AG20443 (cell line): Measurements from ENCODE around the gene DMAC1.
A peak's percentile ranks its signal among the peaks of the same experiment; 100 is the strongest.

Source experiments
- DNase-seq: peaks from one replicate; pipeline ENCODE4 v3.0.0; 2012; ENCODE audit warnings: low spot score, mixed read lengths

DMAC1 gene, protein sequence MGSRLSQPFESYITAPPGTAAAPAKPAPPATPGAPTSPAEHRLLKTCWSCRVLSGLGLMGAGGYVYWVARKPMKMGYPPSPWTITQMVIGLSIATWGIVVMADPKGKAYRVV

DNA sequence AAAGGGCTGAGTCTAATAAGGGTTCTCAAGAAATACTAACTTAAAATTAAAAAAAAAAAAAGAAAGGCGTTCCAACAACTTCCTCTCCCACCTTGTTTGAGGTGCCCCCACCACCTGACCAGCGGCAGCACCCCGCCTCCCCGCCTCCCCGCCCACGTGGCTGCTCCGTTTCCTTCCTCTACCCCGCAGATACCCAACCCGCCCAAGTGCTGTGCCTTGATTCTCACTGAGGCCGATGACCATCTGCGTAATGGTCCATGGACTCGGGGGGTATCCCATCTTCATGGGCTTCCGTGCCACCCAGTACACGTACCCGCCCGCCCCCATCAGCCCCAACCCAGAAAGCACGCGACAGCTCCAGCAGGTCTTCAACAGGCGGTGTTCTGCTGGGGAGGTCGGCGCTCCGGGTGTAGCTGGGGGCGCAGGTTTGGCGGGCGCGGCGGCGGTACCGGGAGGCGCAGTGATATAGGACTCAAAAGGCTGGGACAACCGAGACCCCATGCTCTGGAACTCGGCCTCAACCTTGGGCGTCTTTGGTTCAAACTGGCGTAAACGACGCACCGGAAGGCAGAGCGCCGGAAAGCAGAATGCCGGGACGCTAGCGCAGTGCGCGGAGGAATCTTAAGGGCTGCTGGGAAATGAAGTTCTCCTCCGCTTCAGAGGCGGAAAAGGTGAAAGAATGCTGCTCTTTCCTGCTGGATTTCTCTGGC is at the start of gene DMAC1:
DMAC1 (minus strand) TSS at position 545 of the 710 bp plus-strand sequence; CDS start at position 501, 44 bp downstream.
- peak; percentile 87 for DNase-seq

DNA sequence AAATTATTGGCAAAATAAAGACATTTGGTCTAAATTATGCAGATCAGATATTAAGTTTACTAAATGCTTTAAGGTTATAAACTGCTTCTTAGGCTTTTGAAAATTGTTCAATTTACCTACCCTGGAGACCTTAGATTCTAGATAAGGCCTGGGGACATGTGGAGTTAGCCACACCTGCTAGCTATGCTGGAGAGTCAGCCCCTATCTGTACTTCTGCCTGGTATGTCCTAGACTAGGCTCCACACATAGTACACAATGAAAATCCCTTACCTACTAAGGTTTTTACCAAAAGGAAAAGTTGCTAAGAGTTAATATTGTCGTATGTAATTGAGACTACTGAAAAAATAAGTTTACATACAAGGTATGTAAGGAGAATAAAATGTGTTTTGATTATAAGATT is 49.8 kb upstream of the DMAC1 start:
- DNase-seq, result no peak

DNA sequence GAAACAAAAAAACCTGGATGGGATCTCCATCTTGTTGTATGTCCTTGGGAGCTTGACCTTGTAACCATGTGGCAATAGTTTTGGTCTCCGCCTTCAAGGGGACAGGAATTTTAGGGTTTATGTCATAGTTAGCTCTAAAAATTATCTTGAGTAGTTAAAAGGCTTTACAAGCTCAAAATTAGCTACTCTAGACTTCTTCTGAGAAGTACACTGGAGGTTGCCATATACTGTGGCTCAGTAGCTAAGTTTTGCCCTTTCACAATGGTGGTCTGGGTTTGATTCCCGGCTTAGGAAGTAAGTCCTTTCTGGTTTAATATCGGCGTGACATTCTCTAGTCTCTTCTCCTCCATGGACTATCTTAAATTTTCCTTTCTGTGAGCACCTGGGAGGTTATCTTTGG is 48.9 kb upstream of the DMAC1 start:
- DNase-seq, result no peak

DNA sequence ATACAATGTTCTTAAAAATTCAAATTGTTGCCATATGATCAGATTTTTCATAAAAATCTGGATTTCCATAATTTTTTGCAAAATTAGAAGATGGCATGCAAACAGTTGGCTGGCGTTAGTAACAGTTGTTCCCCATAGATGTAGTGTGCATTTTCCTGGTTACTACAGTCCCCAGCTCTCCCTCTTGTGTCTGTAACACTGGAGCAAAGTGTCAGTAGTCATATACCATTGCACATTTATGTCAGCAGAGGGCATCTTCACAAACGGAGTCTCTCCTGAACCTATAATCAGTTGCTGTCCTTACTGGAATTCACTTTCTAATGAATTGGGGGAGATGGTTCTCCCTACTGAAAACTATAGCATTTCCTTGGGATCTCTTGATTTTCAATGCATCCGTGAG is 44.7 kb upstream of the DMAC1 start:
- no peak for DNase-seq

DNA sequence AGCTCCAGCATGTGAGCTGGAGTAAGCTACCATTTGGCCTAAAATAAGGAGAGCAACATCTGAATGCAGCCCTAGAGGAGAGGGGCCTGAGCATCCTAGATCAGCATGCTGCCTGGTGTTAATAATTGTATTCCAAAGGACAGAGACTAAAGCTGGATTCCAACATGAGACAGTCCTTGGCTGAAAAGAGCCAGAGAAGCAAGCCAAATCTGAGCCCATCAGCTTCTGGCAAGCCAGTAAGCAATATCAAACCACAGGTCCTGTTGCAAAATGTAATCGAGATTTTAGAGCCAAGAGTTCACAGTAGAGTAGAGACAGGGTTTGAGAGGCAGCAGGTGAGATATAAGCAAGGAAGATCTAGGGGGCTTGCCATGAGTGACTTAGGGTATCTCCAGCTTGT is 42.3 kb upstream of the DMAC1 start:
- no peak for DNase-seq

DNA sequence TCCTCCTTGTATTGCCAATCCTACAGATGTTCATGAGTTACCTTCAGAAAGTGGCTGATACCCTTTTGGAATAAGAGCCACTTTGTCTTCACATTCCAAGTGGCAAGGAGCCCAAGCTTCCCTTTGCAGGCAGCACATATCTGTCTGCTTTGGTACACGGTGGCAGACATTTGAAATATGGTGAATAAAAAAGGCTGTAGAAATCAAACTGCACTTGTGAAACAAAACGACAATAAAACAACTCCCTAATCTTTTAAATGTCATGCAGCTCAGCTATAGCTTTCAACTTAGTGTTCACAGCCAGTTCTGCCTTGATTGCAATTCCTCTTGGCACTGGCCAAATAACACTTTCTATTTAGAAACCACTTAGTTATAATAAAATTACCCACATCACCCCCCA is 35.0 kb upstream of the DMAC1 start:
- DNase-seq, result no peak

DNA sequence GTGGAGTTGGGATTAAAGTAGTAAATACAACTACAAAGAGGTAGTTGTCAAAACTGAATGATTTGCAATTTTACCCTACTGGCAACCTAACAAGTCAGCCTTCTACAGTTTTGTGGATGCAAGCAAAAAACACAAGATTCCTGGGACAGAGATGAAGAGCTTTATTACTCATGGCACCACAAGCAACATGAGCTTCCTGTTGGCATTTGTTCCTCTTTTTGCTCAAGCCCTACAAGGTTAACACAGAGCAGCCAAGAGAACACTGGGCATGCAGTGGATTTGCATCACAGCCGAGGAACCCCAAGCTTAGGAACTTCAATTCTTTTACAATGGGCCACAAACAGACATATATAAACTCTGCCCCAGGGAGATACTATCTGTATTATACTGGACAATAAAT is 28.8 kb upstream of the DMAC1 start:
- DNase-seq, result no peak

DNA sequence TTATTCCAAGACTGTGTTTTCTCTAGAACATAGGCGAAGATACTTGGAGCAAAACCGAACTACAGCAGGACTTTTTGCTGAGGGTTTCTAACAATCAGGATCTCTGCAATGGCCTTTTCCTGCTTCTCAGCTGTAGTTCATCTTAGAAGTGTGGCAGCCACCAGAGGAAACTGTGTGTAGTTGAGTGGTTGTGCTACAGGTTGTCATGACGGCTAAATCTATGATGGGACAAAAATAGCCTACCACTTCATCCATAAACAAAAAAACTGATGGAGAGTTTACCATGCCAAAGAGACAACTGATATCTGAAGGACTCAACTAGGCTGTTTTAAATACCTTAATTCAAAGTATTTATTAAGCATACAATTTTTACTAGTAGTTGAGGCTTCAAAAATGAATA is 28.2 kb upstream of the DMAC1 start:
- DNase-seq, result no peak

DNA sequence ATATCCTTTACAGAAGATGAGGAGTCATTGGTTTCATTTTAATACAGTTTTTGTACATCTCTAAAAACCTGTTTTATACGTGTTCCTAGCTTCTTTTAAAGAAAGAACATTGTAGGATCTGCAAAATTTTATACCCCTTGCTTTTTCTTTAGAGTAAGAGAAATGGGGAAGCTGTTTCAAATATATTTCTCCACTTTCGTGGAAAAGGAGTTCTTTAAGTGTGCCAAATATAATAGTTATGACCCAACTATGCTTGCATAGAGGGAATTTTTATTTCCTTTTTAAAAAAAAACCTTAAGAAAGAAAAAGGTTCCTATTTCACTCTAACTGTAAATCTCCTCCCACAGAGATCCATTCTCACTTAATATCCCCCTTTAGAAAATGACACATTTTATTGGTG is 27.5 kb upstream of the DMAC1 start:
- no peak for DNase-seq

DNA sequence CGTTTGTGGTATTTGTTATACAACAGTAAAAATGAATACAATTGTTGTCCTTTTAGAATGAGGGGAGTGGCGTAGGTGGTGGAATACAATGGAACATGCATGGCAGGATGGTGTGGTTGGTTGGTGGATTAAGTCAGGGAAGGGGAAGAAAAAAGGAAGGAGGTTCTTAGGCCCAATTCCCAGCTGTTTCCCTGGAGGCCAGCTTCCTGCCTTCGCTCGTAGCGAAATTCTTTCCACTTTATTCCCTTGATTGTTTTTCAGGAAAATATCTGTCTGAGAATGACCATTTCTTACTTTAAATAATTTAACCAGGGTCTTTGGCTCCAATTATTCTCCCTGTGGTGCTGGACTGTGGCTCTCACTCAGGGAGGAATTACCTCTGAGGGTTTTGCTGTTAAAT is 24.1 kb upstream of the DMAC1 start:
- no peak for DNase-seq

DNA sequence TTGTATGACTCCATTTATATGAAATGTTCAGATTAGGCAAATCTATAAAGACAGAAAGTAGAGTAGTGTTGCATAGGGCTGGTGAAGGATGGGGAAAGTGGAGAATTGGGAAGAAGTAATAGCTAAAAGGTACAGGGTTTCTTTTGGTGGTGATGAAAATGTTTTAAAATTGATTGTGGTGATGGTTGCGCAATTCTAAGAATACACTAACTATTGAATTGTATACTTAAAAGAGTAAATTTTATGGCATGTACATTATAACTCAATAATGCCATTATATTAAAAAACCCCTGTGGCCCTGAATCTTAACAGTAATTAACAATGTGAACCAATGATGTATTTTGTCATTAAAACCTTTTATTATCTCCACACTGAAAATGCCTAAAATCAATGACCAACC is 20.4 kb upstream of the DMAC1 start:
- no peak for DNase-seq

DNA sequence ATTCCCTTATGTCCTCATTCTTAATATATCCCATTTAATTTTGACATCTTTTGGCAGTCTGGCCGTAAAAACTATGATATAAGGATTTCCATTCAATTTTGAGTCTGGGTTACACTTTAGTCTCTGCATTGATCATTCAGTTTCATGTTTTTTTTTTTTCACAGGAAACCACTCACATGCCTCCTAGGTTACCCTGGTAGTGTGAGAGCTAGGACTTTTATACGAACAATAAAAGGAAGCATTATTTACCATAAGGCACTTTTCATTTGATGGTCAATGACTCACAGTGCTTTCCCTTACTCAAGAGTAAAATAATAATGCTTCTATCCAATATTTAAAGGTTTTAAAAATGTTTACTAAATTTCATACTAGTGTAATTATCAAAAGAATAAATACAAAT is 16.4 kb upstream of the DMAC1 start:
- no peak for DNase-seq

DNA sequence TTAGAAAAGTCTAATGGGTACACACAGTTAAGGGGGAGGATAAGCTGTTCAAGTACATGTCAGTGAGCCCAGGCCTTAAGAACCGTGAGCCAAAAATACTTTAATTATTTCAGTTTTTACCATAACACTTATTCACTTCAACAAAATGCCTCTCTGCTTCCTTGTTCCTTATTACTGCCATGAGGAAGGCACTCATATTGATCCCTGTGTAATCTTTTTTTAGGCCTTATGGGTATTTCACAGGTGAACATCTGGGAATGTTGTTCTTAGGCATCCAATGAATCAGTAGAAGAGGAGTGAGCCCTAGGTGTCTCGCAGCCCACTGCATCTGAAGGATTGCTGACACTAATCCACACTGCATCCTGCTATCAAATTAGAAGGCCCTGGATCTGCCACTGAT is 13.5 kb upstream of the DMAC1 start:
- no peak for DNase-seq

DNA sequence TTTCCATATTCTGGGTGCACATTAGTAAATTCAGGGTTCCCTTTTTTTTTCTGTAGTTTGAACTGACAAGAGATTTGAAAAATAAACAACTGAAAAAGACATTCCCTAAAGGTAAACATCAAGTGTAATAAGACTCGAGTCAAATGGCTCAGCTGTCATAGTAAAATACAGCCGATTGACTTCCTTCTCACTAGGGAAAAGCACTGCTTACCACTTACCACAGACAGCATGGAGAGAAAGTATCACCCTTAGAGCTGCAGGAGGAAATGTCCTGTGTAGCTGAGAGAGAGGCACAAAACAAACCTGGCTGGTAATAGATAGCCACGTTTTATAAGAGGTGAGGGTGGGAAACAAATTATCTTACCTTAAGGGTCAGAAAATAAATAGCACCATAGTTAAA is 12.1 kb upstream of the DMAC1 start:
- DNase-seq, result no peak

DNA sequence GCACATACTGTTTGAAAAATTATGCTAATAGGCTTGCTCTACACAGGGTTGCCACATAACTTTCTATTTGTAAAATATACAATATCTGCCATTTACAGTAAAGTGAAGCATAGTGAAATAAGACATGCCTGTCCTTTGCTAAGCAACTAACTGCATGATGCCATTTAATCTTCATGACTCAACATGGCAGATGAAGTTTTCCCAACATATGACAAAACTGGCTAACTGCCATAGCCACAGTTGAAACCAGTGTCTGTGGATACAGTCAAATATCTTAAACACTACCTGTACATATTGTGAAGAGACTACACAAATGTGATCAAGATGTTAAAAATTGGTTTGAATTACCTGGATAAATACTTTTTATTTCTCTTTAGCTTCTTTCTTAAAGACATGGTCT is 3.1 kb upstream of the DMAC1 start:
- no peak for DNase-seq

DNA sequence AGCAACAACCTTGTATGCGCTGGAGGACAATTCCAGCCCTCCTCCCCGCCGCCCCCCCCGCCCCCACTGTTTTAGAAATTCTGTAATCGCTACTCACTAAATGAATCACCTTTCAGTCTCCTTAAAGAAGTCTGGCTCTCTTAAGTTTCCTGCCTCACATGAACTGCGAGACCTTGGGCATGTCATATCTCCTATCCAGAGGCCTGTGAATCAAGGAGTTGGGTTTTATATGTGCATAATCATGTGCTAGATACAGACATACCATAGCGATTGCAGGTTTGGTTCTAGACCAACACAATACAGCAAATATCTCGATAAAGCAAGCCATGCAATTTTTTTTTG is 337 bp upstream of the DMAC1 start:
- no peak for DNase-seq

DNA sequence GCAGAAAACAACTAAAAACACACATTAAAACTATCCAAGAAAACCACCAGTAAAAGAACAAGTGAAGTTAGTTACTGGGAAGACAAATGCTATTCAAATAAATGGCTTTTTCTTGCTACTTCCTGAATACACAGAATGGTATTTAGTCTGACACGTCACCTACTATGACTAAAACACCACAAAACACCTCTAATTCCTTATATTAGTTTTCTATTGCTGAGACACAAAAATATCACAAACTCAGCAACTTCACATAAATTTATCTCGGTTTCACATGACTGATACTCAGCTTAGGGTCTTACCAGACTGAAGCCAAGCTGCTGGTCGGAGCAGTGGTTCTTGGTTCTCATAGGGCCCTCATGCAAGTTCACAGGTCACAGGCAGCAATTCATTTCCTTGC is 5.4 kb downstream of the DMAC1 start:
- no peak for DNase-seq

DNA sequence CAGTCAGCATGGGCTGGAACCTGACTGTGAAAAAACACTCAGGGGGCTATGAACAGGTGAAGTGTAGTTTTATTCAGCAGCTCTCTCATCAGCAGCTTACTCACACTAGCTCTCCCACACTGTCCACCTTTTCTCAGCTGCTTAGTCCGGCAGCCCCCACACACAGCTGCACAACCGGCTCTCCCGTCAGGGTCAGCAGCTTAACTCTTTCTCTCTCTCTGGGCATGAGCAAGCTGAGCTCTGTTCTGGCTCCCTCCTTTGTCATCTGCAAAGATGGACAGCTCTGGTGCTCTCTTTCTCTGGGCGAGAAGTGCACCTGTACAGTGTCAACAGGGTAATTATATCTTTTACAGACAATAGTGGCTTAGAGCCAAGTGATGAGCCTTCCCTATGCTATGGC is 8.2 kb downstream of the DMAC1 start:
- DNase-seq, result no peak

DNA sequence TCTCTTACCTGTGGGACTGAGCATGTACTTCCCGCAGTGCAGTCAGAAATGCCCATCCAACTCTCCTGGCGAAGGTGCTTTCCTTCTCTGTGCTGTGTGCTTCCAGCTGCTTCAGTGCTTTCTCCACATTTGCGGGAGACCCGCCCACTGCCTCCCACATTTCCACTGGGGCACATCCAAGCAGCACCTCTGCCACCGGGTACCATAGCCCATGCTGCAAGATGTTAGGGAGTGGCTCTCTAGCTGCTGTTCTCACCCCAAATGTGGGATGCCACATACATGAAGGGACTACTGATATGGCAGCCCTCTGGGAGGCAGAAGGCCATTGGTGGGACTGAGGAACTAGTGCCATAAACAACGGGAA is 8.8 kb downstream of the DMAC1 start:
- no peak for DNase-seq

DNA sequence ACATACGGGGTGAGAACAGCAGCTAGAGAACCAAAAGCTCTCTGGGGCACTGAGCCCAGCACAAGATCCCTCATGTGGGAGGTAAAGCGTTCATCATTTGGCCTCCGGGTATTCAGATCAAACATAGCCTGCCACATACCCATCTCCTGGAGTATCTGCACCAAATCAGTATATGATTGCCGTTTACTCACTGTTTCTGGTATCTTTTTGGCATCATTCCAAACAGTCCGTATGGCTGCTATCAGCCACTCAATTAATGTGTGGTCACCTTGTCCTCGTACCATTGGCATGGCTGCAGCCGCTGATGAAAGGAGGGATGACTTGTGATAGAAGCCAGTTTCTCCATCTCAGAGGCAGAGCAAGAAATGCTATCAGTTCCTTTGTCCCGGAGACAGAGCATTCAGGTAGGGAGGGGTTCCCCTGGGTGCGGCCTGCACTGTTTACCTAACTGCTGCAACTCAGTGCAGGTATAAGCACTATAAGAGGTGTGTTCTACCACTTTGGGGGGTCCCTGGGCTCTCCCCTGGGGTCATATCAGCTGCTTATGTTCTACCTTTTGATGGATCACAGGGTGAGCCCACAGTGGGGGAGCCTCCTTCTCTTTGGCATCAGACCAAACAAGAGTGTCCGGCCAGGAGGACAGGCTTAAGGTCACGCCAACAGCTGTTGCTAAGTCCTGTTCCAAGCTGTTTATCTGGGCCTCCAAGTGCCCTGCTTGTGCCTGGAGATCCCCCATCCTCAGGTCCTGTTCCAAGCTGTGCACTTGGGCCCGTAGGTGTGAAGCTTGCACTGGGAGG is 9.4 kb downstream of the DMAC1 start:
- no peak for DNase-seq

DNA sequence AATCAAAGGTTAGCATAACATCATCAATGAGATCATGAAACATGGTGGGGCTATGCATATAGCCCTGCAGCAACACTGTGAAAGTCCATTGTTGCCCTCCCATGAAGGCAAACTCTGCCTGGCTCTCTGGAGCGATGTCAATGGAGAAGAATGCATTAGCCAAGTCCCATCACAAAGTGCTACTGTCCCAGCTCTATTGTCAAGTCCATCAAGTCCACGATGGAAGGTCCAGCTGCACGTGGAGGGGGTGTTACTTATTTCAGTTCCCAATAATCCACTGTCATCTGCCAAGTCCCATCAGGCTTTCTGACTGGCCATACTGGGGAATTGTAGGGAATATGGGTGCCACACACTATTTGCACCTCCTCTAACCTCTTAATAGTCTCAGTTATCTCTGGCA is 10.8 kb downstream of the DMAC1 start:
- DNase-seq, result no peak

DNA sequence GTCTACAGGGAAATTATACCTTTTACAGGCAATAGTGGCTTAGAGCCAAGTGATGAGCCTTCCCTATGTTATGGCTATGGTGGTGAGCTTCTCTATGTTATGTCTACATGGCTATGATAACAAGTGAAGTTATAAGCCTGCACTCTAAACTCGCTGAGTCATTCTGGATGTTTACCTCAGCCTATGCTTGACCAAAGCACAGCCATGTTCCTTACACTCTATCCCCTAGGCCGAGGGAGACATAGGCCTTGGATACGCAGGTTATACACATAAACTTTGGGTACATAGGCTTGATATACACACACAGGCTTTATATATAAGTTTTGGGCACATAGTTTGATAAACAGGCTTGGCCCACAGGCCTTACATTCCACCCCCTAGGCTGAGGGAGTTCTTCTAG is 13.8 kb downstream of the DMAC1 start:
- DNase-seq, result no peak

DNA sequence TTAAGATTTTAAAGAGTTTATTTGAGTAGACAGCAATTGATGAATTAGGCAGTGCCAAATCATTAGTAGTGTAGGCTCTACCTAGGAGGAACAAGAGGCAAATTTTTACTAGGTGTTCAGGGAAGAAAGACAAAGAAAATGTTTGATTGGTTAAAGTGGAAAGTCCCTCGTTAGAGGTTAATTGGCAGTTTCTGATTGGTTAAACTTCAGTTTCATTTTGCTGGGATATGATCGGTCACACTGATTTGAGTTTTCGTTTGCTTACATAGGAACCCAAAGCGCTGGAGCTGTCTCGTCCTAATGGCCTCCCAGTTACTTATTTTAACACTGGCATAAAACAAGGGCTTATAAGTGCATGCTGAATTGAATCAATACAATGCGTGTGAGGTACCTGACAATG is 15.1 kb downstream of the DMAC1 start:
- no peak for DNase-seq

DNA sequence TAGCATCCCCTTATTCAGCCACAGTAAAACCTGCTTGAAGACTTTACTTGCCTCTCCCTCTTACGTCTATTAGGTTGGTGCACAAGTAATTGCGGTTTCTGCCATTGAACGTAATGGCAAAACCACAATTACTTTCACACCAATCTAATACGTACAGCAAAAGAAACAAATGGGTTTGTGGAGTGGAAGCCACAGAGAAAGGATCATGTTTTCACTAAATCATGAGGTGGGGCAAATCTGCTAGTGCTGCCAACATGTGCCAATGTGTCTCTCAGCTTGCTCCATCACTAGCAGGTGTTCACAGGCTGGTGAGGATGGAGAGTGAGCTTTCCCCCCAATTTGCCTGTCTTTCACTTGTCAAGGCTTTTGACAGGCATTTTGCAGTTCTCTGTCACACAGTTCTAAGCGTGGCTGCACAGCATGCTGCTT is 15.9 kb downstream of the DMAC1 start:
- DNase-seq, result no peak
